ENCODE measurements around the gene AGBL2.
"Not testable (repeated sequence)": the region's sequence is repeated elsewhere in the genome, so short reads cannot be mapped to it uniquely, and the experiment has no call there.

GRCh38 chr11:47686704-47687103 is 28.5 kb downstream of the AGBL2 start:
- TF ChIP-seq CTCF, POLR2A, POLR2AphosphoS5 (IDR thresholded peaks at IDR 0.05): not testable (repeated sequence)
